ENCODE measurements around the gene RPL37.
"Not testable (repeated sequence)": the region's sequence is repeated elsewhere in the genome, so short reads cannot be mapped to it uniquely, and the experiment has no call there.

Gene RPL37

DNA sequence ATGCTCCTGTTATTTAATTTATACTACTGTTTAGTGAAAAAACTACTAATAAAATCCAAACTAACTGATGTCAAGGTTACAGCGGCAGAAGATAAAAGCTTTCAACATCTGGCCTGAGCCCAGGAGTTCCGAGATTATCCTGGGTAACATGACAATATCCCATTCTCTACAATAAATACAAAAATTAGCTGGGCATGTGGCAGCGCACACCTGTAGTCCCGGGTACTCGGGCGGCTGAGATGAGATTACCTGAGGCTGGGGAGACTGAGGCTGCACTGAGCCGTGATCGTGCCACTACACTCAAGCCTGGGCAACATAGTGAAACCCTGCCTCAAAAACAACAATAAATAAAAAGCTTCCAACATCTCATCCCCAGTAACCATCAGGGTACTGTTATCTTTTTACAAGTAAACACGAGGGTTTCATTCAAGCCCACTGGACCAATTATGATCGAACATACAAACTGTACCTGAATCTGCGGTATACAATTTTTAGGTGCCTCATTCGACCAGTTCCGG lies 1.3 kb downstream of the RPL37 start:
- H3K9me3 ChIP-seq (ENCODE audit: control insufficient read depth in 2 of 2, low read length in 2 of 2) = no peaks in the 10 kb centered on the region
- H3K27ac ChIP-seq (ENCODE audit: low read length) = peak overlapping the region; percentile 99
- H3K9ac ChIP-seq (ENCODE audit: low read length in 2 of 2) = peak overlapping the region; percentile 98 to 99
- H3K4me3 ChIP-seq (ENCODE audit: low read length in 2 of 2) = peak overlapping the region; percentile 95 to 99
- H3K36me3 ChIP-seq (ENCODE audit: control insufficient read depth in 2 of 2, insufficient read depth in 2 of 2, low read length in 2 of 2) = peaks cover 29 to 33% of the 10 kb centered on the region in 2 donors
- H3K27me3 ChIP-seq (ENCODE audit: control insufficient read depth in 1 of 2, insufficient read depth in 2 of 2, low read length in 2 of 2) = no peaks in the 10 kb centered on the region
- H3K4me1 ChIP-seq (ENCODE audit: control insufficient read depth, insufficient read depth, low read length) = peaks cover 22% of the 10 kb centered on the region

GRCh38 chr5:40832345-40832744 lies 2.7 kb downstream of the RPL37 start:
- Histone ChIP-seq H3K36me3 (ENCODE audit: control insufficient read depth in 2 of 2, insufficient read depth in 2 of 2, low read length in 2 of 2) (peaks cover 30 to 35% of the 10 kb centered on the region in 2 donors), H3K9ac (ENCODE audit: low read length in 2 of 2) (no peak overlapping the region)

GRCh38 chr5:40831346-40832210 lies 3.4 kb downstream of the RPL37 start:
- no peak overlapping the region for H3K4me3 ChIP-seq (ENCODE audit: low read length in 2 of 2)
- H3K4me1 ChIP-seq (ENCODE audit: control insufficient read depth, insufficient read depth, low read length) = peaks cover 22% of the 10 kb centered on the region
- no peak overlapping the region for H3K27ac ChIP-seq (ENCODE audit: low read length)
- H3K36me3 ChIP-seq (ENCODE audit: control insufficient read depth in 2 of 2, insufficient read depth in 2 of 2, low read length in 2 of 2) = peaks cover 35 to 39% of the 10 kb centered on the region in 2 donors
- no peaks in the 10 kb centered on the region for H3K9me3 ChIP-seq (ENCODE audit: control insufficient read depth in 2 of 2, low read length in 2 of 2)
- H3K27me3 ChIP-seq (ENCODE audit: control insufficient read depth in 1 of 2, insufficient read depth in 2 of 2, low read length in 2 of 2) = no peaks in the 10 kb centered on the region
- no peak overlapping the region for H3K9ac ChIP-seq (ENCODE audit: low read length in 2 of 2)

More at GRCh38 chr5:40832345-40832744, 2.7 kb downstream of the RPL37 start:
- Histone ChIP-seq H3K4me1 (ENCODE audit: control insufficient read depth, insufficient read depth, low read length) (peaks cover 22% of the 10 kb centered on the region), H3K27ac (ENCODE audit: low read length) (no peak overlapping the region), H3K27me3 (ENCODE audit: control insufficient read depth in 1 of 2, insufficient read depth in 2 of 2, low read length in 2 of 2) (no peaks in the 10 kb centered on the region), H3K9me3 (ENCODE audit: control insufficient read depth in 2 of 2, low read length in 2 of 2) (no peaks in the 10 kb centered on the region), H3K4me3 (ENCODE audit: low read length in 2 of 2) (no peak overlapping the region)

DNA sequence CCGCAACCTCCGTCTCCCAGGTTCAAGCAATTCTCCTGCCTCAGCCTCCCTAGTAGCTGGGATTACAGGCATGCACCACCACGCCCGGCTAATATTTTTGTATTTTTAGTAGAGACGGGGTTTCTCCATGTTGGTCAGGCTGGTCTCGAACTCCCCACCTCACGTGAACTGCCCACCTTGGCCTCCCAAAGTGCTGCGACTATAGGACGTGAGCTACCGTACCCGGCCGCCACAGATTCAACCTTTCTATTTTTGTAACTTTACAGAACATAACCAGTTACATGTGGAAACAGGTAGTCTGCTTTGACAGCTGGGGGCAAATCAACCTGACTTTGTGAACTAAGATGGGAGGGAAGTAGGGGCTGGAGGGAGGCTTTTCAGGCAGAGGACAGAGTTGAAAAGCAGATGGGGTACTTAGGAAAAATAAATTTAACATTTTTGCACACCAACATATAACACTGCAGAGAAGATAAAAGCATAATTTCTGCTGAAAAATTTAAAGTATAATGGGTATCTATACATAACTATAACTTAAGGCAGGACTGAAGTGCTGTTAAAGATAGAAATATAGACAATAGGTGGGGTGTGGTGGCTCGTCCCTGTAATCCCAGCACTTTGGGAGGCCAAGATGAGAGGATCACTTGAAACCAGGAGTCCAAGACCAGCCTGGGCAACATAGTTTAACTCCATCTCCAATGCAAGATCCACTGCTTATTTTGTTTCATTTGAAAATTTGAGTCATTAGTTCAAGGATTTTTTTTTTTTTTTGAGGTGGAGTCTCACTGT lies 5.1 kb downstream of the RPL37 start:
- Histone ChIP-seq H3K4me1 (ENCODE audit: control insufficient read depth, insufficient read depth, low read length) (peaks cover 15% of the 10 kb centered on the region), H3K27me3 (ENCODE audit: control insufficient read depth in 1 of 2, insufficient read depth in 2 of 2, low read length in 2 of 2) (no peaks in the 10 kb centered on the region), H3K36me3 (ENCODE audit: control insufficient read depth in 2 of 2, insufficient read depth in 2 of 2, low read length in 2 of 2) (peaks cover 35 to 41% of the 10 kb centered on the region in 2 donors), H3K9me3 (ENCODE audit: control insufficient read depth in 2 of 2, low read length in 2 of 2) (no peaks in the 10 kb centered on the region), H3K4me3 (ENCODE audit: low read length in 2 of 2) (no peak overlapping the region), H3K27ac (ENCODE audit: low read length) (no peak overlapping the region), H3K9ac (ENCODE audit: low read length in 2 of 2) (no peak overlapping the region)

GRCh38 chr5:40828690-40829661 lies 6.0 kb downstream of the RPL37 start:
- H3K36me3 ChIP-seq (ENCODE audit: control insufficient read depth in 2 of 2, insufficient read depth in 2 of 2, low read length in 2 of 2) = peaks cover 33 to 41% of the 10 kb centered on the region in 2 donors
- H3K4me3 ChIP-seq (ENCODE audit: low read length in 2 of 2) = no peak overlapping the region
- no peaks in the 10 kb centered on the region for H3K9me3 ChIP-seq (ENCODE audit: control insufficient read depth in 2 of 2, low read length in 2 of 2)
- peaks cover 10% of the 10 kb centered on the region for H3K4me1 ChIP-seq (ENCODE audit: control insufficient read depth, insufficient read depth, low read length)
- no peak overlapping the region for H3K9ac ChIP-seq (ENCODE audit: low read length in 2 of 2)
- no peak overlapping the region for H3K27ac ChIP-seq (ENCODE audit: low read length)
- H3K27me3 ChIP-seq (ENCODE audit: control insufficient read depth in 1 of 2, insufficient read depth in 2 of 2, low read length in 2 of 2) = no peaks in the 10 kb centered on the region

- Histone ChIP-seq H3K27me3 (ENCODE audit: control insufficient read depth in 1 of 2, insufficient read depth in 2 of 2, low read length in 2 of 2) (no peaks in the 10 kb centered on the region), H3K36me3 (ENCODE audit: control insufficient read depth in 2 of 2, insufficient read depth in 2 of 2, low read length in 2 of 2) (peaks cover 25 to 36% of the 10 kb centered on the region in 2 donors), H3K4me3 (ENCODE audit: low read length in 2 of 2) (no peak overlapping the region), H3K9ac (ENCODE audit: low read length in 2 of 2) (no peak overlapping the region), H3K27ac (ENCODE audit: low read length) (no peak overlapping the region), H3K9me3 (ENCODE audit: control insufficient read depth in 2 of 2, low read length in 2 of 2) (no peaks in the 10 kb centered on the region), H3K4me1 (ENCODE audit: control insufficient read depth, insufficient read depth, low read length) (peaks cover 1% of the 10 kb centered on the region)
Measured at GRCh38 chr5:40828021-40828631, 6.9 kb downstream of the RPL37 start.

DNA sequence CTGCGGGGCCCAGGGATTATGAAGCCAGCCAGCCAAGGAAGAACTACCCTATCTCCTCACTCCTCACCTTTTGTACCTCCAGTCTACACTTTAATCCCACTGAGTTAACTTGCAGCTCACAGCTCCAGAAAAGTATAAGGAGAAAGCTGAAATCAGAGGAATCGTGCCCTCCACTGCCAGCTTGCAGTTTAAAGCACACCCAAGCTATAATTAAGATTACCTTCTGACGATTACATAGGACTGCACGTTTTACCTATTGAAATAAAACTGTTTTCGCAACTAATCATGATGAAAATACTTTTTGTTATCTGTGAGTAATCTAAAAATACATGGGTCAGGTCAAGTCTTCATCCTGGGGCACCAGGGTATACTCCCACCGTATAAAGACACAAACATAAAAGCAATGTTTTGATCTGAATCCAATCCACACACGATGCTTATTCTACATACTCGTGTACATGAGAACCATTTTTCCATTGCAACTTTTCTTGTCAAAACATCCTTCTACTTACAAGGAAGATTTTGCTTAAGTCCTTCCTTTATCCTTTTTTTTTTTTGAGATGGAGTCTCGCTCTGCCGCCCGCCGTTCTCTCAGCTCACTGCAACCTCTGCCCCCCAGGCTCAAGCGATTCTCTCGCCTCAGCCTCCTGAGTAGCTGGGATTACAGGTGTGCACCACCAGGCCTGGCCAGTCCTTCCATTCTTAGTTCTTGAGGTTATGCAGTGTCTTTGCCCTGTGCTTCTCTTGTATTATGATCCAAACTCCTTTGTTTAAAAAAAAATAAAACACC lies 7.6 kb downstream of the RPL37 start:
- Histone ChIP-seq H3K27ac (ENCODE audit: low read length) (no peak overlapping the region), H3K4me3 (ENCODE audit: low read length in 2 of 2) (no peak overlapping the region), H3K36me3 (ENCODE audit: control insufficient read depth in 2 of 2, insufficient read depth in 2 of 2, low read length in 2 of 2) (peaks cover 19 to 34% of the 10 kb centered on the region in 2 donors), H3K4me1 (ENCODE audit: control insufficient read depth, insufficient read depth, low read length) (no peaks in the 10 kb centered on the region), H3K9me3 (ENCODE audit: control insufficient read depth in 2 of 2, low read length in 2 of 2) (no peaks in the 10 kb centered on the region), H3K27me3 (ENCODE audit: control insufficient read depth in 1 of 2, insufficient read depth in 2 of 2, low read length in 2 of 2) (no peaks in the 10 kb centered on the region), H3K9ac (ENCODE audit: low read length in 2 of 2) (no peak overlapping the region)

DNA sequence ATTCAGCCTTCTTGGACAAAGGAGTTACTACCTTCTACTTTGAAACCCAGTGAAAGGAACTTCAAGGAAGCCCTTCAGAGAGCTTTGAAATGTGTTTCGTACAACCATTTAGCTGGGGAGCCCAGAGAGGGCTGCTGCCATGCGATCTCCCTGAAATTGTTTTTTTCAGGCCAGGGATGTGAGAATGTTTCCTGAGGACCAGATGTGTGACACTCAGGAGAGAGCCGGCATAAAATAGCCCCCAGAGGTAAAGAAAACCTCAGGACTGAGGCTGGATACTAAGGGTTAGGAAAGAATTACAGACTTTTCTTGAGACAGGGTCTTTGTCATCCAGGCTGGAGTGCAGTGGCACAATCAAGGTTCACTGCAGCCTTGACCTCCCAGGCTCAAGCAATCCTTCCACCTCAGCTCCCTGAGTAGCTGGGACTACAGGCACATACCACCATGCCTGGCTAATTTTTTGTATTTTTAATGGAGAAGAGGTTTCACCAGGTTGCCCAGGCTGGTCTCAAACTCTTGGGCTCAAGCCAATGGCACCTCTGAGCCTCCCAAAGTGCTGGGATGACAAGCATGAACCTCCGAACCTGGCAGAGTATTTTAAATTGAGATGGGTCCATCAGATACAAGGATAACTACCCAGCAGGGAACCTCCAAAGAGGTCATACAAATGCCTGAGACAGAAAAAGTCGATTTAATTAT lies 8.4 kb downstream of the RPL37 start:
- Histone ChIP-seq H3K4me1 (ENCODE audit: control insufficient read depth, insufficient read depth, low read length) (no peaks in the 10 kb centered on the region), H3K36me3 (ENCODE audit: control insufficient read depth in 2 of 2, insufficient read depth in 2 of 2, low read length in 2 of 2) (peaks cover 13 to 28% of the 10 kb centered on the region in 2 donors), H3K27me3 (ENCODE audit: control insufficient read depth in 1 of 2, insufficient read depth in 2 of 2, low read length in 2 of 2) (no peaks in the 10 kb centered on the region), H3K27ac (ENCODE audit: low read length) (no peak overlapping the region), H3K4me3 (ENCODE audit: low read length in 2 of 2) (no peak overlapping the region), H3K9ac (ENCODE audit: low read length in 2 of 2) (no peak overlapping the region), H3K9me3 (ENCODE audit: control insufficient read depth in 2 of 2, low read length in 2 of 2) (no peaks in the 10 kb centered on the region)

GRCh38 chr5:40825461-40826043 lies 9.5 kb downstream of the RPL37 start:
- H3K9ac ChIP-seq (ENCODE audit: low read length in 2 of 2); H3K4me1 ChIP-seq (ENCODE audit: control insufficient read depth, insufficient read depth, low read length); H3K27ac ChIP-seq (ENCODE audit: low read length); H3K9me3 ChIP-seq (ENCODE audit: control insufficient read depth in 2 of 2, low read length in 2 of 2); H3K4me3 ChIP-seq (ENCODE audit: low read length in 2 of 2); H3K27me3 ChIP-seq (ENCODE audit: control insufficient read depth in 1 of 2, insufficient read depth in 2 of 2, low read length in 2 of 2): not testable (repeated sequence)
- peaks cover 6 to 18% of the 10 kb centered on the region in 2 donors for H3K36me3 ChIP-seq (ENCODE audit: control insufficient read depth in 2 of 2, insufficient read depth in 2 of 2, low read length in 2 of 2)

All from stomach smooth muscle (tissue), 2 donors.